T-cell (primary cell): ENCODE results near the gene SENP3. TPM values are rescaled to one million over a fixed set of nuclear protein-coding genes. Genes with fewer than 3 reads are reported as not detected.

ENCODE experiments used
- ATAC-seq, 4 experiments: fragments of 200-7000 bp in 3 of 4; fragments of 150-1000 bp in 1 of 4; cut with Tn5 transposase; replicated peaks in 1 of 4; 1 replicate in 3 of 4; 2 replicates in 1 of 4; pipeline ENCODE4 v1.10.0; 2021; ENCODE audit warnings: moderate library complexity in 3 of 4, mild to moderate bottlenecking in 2 of 4, moderate number of reproducible peaks in 1 of 4
- CTCF ChIA-PET, 2 donors: fragments of 300-600 bp; sonication (Branson Sonifier 250); formaldehyde crosslinking; loops; one replicate each; lab custom pipeline; 2022; ENCODE audit warnings: antibody characterized with exemption in 2 of 2; lab: Charles Lee
- POLR2A ChIA-PET, 2 donors: fragments of 300-600 bp; sonication (Branson Sonifier 250); formaldehyde crosslinking; loops; one replicate each; lab custom pipeline; 2022; ENCODE audit warnings: antibody characterized with exemption in 2 of 2; lab: Charles Lee
- DNase-seq, 35 experiments: peaks; one replicate each; pipeline versions ENCODE4 v3.0.0 to v3.0.0-alpha.2; 2013 to 2023
- H3K27ac ChIP-seq: one replicate; pipeline ENCODE4 v1.5.1; 2013; ENCODE audit warnings: low read length
- H3K27me3 ChIP-seq, 2 experiments: replicated peaks in 1 of 2; 1 replicate in 1 of 2; 2 replicates in 1 of 2; pipeline versions ENCODE4 v1.6.1 to v1.7.0; 2013; ENCODE audit warnings: low read length in 1 of 2, mixed read lengths in 1 of 2; ENCODE audit not compliant: control insufficient read depth in 2 of 2, insufficient read depth in 2 of 2; ENCODE audit errors: extremely low read depth in 1 of 2
- H3K36me3 ChIP-seq, 2 donors: 1 replicate in 1 of 2; 2 replicates in 1 of 2; pipeline versions ENCODE4 v1.6.1 to v1.7.0; 2013; ENCODE audit warnings: low read length in 1 of 2; ENCODE audit not compliant: control insufficient read depth in 2 of 2, insufficient read depth in 1 of 2; ENCODE audit errors: extremely low read depth in 1 of 2
- H3K4me1 ChIP-seq, 2 experiments: 1 replicate in 1 of 2; 2 replicates in 1 of 2; pipeline versions ENCODE4 v1.6.1 to v1.7.0; 2013; ENCODE audit warnings: low read length in 2 of 2, mixed read lengths in 1 of 2; ENCODE audit not compliant: insufficient read depth in 2 of 2, control insufficient read depth in 1 of 2; ENCODE audit errors: extremely low read depth in 1 of 2
- H3K4me3 ChIP-seq, 2 donors: 1 replicate in 1 of 2; 2 replicates in 1 of 2; pipeline versions ENCODE4 v1.5.1 to v1.7.0; 2013; ENCODE audit warnings: mild to moderate bottlenecking in 2 of 2, low read length in 1 of 2, moderate library complexity in 1 of 2; ENCODE audit not compliant: control insufficient read depth in 1 of 2; ENCODE audit errors: extremely low read depth in 1 of 2
- H3K9me3 ChIP-seq: 2 replicates; pipeline ENCODE4 v1.7.0; 2013
- H3K27ac Mint-ChIP-seq, 2 donors: one replicate each; pipeline ENCODE4 v1.8.0; 2020 to 2021; ENCODE audit warnings: mild to moderate bottlenecking in 2 of 2, mixed read lengths in 2 of 2
- H3K27me3 Mint-ChIP-seq, 2 donors: one replicate each; pipeline ENCODE4 v1.8.0; 2021 to 2022; ENCODE audit warnings: mixed read lengths in 2 of 2
- H3K36me3 Mint-ChIP-seq: one replicate; pipeline ENCODE4 v1.8.0; 2021; ENCODE audit warnings: mixed read lengths
- H3K4me1 Mint-ChIP-seq, 3 donors: one replicate each; pipeline ENCODE4 v1.8.0; 2020 to 2022; ENCODE audit warnings: mixed read lengths in 3 of 3, mild to moderate bottlenecking in 1 of 3
- H3K4me3 Mint-ChIP-seq, 3 donors: one replicate each; pipeline ENCODE4 v1.8.0; 2020 to 2022; ENCODE audit warnings: mild to moderate bottlenecking in 3 of 3, mixed read lengths in 3 of 3, moderate library complexity in 3 of 3
- H3K9me3 Mint-ChIP-seq, 3 donors: one replicate each; pipeline ENCODE4 v1.8.0; 2020 to 2022; ENCODE audit warnings: mixed read lengths in 3 of 3
- WGBS: methylation state at CpG from one replicate; pipeline ENCODE4 v1.1.5; 2013; ENCODE audit warnings: missing lambda C conversion rate; ENCODE audit not compliant: insufficient coverage; 5-methylcytosine and 5-hydroxymethylcytosine counted together
- total RNA-seq, 35 experiments: library from RNA in 6 of 35; stranded (reverse) in 6 of 35; fragments of 120-200 nt in 1 of 35; gene quantifications; one replicate each; pipeline versions ENCODE4 v1.2.1 to v1.2.4 and lab custom pipeline; 2013 to 2026

The SENP3 gene
- total RNA-seq, 5 donors from 2014 or later (not counting 1 experiment from before 2014, with no cell fraction given), result 38.7 to 43.3 (median 42.6) TPM

GRCh38 chr17:7580604-7581575 is 19.2 kb downstream of the SENP3 start:
- no peaks in the 10 kb centered on the region for H3K27me3 ChIP-seq
- H3K27ac ChIP-seq, result no peak overlapping the region
- Mint-ChIP-seq H3K27ac (peak overlapping the region; percentile 56 to 72), H3K4me1 (peaks cover 68 to 84% (median 81%) of the 10 kb centered on the region in 3 donors), H3K4me3 (peak overlapping the region in 2 of 3 donors; percentile 0 to 49), H3K36me3 (peaks cover 34% of the 10 kb centered on the region), H3K27me3 (no peaks in the 10 kb centered on the region), H3K9me3 (no peaks in the 10 kb centered on the region)
- ChIA-PET CTCF (interaction anchor here in 1 of 2 donors (0.9 kb wide), 1 partner anchor 33 kb away, joined by 3 read pairs; the partner anchor contains the start of gene FXR2), POLR2A (interaction anchor here in 1 of 2 donors (0.5 to 0.7 kb wide), 2 partner anchors 137 to 552 kb away, joined by 3 read pairs; no protein-coding TSS in a partner anchor)
- H3K4me1 ChIP-seq, result peaks cover 27 to 72% of the 10 kb centered on the region in 2 experiments
- H3K9me3 ChIP-seq, result no peaks in the 10 kb centered on the region
- peaks cover 8 to 32% of the 10 kb centered on the region in 2 donors for H3K36me3 ChIP-seq
- WGBS, result 85% methylated on average over 15 of the region's 23 CpGs
- DNase-seq (no peak), ATAC-seq (no peak)
- H3K4me3 ChIP-seq, result no peak overlapping the region

GRCh38 chr17:7582396-7583252 is 20.9 kb downstream of the SENP3 start:
- peak overlapping the region; percentile 81 to 82 for H3K27ac Mint-ChIP-seq
- peaks cover 19% of the 10 kb centered on the region for H3K36me3 Mint-ChIP-seq
- peak overlapping the region; percentile 72 to 99 (median 90) for H3K4me3 Mint-ChIP-seq
- POLR2A ChIA-PET, result interaction anchor here (0.6 to 2.1 kb wide), 5 partner anchors 8 to 253 kb away, joined by 3 to 10 read pairs (median 5); partner anchors contain the start of genes NEURL4 (in 1 of the 2) and SENP3 (in 1 of the 2)
- Histone ChIP-seq H3K36me3 (peaks cover 8 to 31% of the 10 kb centered on the region in 2 donors), H3K27me3 (no peaks in the 10 kb centered on the region), H3K9me3 (no peaks in the 10 kb centered on the region), H3K4me3 (peak overlapping the region; percentile 35 to 79), H3K27ac (peak overlapping the region; percentile 91), H3K4me1 (peaks cover 27 to 62% of the 10 kb centered on the region in 2 experiments)
- 94% methylated on average over 23 of the region's 36 CpGs for WGBS
- DNase-seq (no peak), ATAC-seq (no peak)
- no peaks in the 10 kb centered on the region for H3K27me3 Mint-ChIP-seq
- no peaks in the 10 kb centered on the region for H3K9me3 Mint-ChIP-seq
- H3K4me1 Mint-ChIP-seq, result peaks cover 59 to 68% (median 64%) of the 10 kb centered on the region in 3 donors
- CTCF ChIA-PET, result interaction anchor here in 1 of 2 donors (1.4 kb wide), 1 partner anchor 105 kb away, joined by 16 read pairs; the partner anchor contains the start of genes TP53 and WRAP53

- H3K4me1 Mint-ChIP-seq, result peaks cover 53 to 60% (median 55%) of the 10 kb centered on the region in 3 donors
- Histone ChIP-seq H3K4me3 (peak within 1 kb of the TSS; percentile 79 to 85), H3K27ac (peak within 1 kb of the TSS; percentile 91), H3K4me1 (peaks cover 27 to 61% of the 10 kb centered on the region in 2 experiments), H3K27me3 (no peaks in the 10 kb centered on the region), H3K9me3 (no peaks in the 10 kb centered on the region), H3K36me3 (peaks cover 7 to 26% of the 10 kb centered on the region in 2 donors)
- no peaks in the 10 kb centered on the region for H3K27me3 Mint-ChIP-seq
- ATAC-seq (peak; percentile 79 to 87 (median 85)), DNase-seq (peak; percentile 91 to 97 (median 94))
- peak within 1 kb of the TSS; percentile 99 to 100 for H3K27ac Mint-ChIP-seq
- ChIA-PET CTCF (interaction anchor here in 1 of 2 donors (1.0 to 2.3 kb wide), 3 partner anchors 31 to 104 kb away, joined by 3 to 16 read pairs (median 13); partner anchors contain the start of genes FXR2, TP53 and WRAP53), POLR2A (interaction anchor here (0.6 to 2.1 kb wide), 12 partner anchors 9 to 539 kb away, joined by 3 to 10 read pairs (median 4); partner anchors contain the start of genes TP53 (in 2 of the 2), NEURL4 (in 1 of the 2) and SENP3 (in 1 of the 2))
- H3K36me3 Mint-ChIP-seq, result peaks cover 15% of the 10 kb centered on the region
- H3K4me3 Mint-ChIP-seq, result peak within 1 kb of the TSS; percentile 90 to 99 (median 98)
- 16% methylated on average over 55 of the region's 69 CpGs for WGBS
- H3K9me3 Mint-ChIP-seq, result no peaks in the 10 kb centered on the region
Measured at GRCh38 chr17:7583253-7584109, 21.8 kb downstream of the SENP3 start, which contains the start of gene MPDU1. TSS of gene MPDU1 (plus strand) at chr17:7583852. CDS start at chr17:7583863, 11 bp downstream.

GRCh38 chr17:7586673-7587419 is 25.1 kb downstream of the SENP3 start:
- no peaks in the 10 kb centered on the region for H3K27me3 ChIP-seq
- no peak overlapping the region for H3K27ac Mint-ChIP-seq
- DNase-seq (no peak), ATAC-seq (no peak)
- H3K36me3 ChIP-seq, result peaks cover 7 to 41% of the 10 kb centered on the region in 2 donors
- CTCF ChIA-PET, result interaction anchor here in 1 of 2 donors (0.6 kb wide), 1 partner anchor 210 kb away, joined by 3 read pairs; no protein-coding TSS in a partner anchor
- H3K4me1 Mint-ChIP-seq, result peaks cover 27 to 31% (median 30%) of the 10 kb centered on the region in 3 donors
- H3K4me1 ChIP-seq, result peaks cover 23 to 46% of the 10 kb centered on the region in 2 experiments
- no peak overlapping the region for H3K27ac ChIP-seq
- no peak overlapping the region for H3K4me3 Mint-ChIP-seq
- H3K4me3 ChIP-seq, result no peak overlapping the region
- no peaks in the 10 kb centered on the region for H3K9me3 ChIP-seq
- POLR2A ChIA-PET, result interaction anchor here (0.5 to 0.6 kb wide), 2 partner anchors 22 to 47 kb away, joined by 3 to 9 read pairs; no protein-coding TSS in a partner anchor
- H3K27me3 Mint-ChIP-seq, result no peaks in the 10 kb centered on the region
- 96% methylated on average over 3 of the region's 9 CpGs for WGBS
- H3K9me3 Mint-ChIP-seq, result no peaks in the 10 kb centered on the region
- H3K36me3 Mint-ChIP-seq, result peaks cover 14% of the 10 kb centered on the region
